Measurements from ENCODE around the gene PDE7B. TPM values are rescaled to one million over a fixed set of nuclear protein-coding genes. Genes with fewer than 3 reads are reported as not detected.

Gene PDE7B
- total RNA-seq, 1 donor from 2014 or later: 3.9 TPM

GRCh38 chr6:135921188-135921587 is 69.7 kb downstream of the PDE7B start:
- no peak for DNase-seq (ENCODE audit: extremely low spot score, unreplicated experiment)
- no peak overlapping the region for H3K4me3 Mint-ChIP-seq (ENCODE audit: unreplicated experiment)
- peaks cover 33% of the 10 kb centered on the region for H3K4me1 Mint-ChIP-seq (ENCODE audit: unreplicated experiment)
- no peaks in the 10 kb centered on the region for H3K27me3 Mint-ChIP-seq (ENCODE audit: unreplicated experiment)
- no peaks in the 10 kb centered on the region for H3K9me3 Mint-ChIP-seq (ENCODE audit: unreplicated experiment)
- no peak for TF ChIP-seq CTCF (IDR thresholded peaks at IDR 0.05)
- no peaks in the 10 kb centered on the region for H3K36me3 Mint-ChIP-seq (ENCODE audit: unreplicated experiment)
- H3K27ac Mint-ChIP-seq (ENCODE audit: unreplicated experiment): peak overlapping the region; percentile 44

- H3K9me3 Mint-ChIP-seq (ENCODE audit: unreplicated experiment): no peaks in the 10 kb centered on the region
- H3K4me1 Mint-ChIP-seq (ENCODE audit: unreplicated experiment): peaks cover 33% of the 10 kb centered on the region
- H3K4me3 Mint-ChIP-seq (ENCODE audit: unreplicated experiment): no peak overlapping the region
- H3K27me3 Mint-ChIP-seq (ENCODE audit: unreplicated experiment): no peaks in the 10 kb centered on the region
- no peak for DNase-seq (ENCODE audit: extremely low spot score, unreplicated experiment)
- no peak for TF ChIP-seq CTCF (IDR thresholded peaks at IDR 0.05)
- H3K36me3 Mint-ChIP-seq (ENCODE audit: unreplicated experiment): no peaks in the 10 kb centered on the region
- H3K27ac Mint-ChIP-seq (ENCODE audit: unreplicated experiment): peak overlapping the region; percentile 55
These were observed 70.7 kb downstream of the PDE7B start for GRCh38 chr6:135922174-135922573.

GRCh38 chr6:135922746-135923145 is 71.2 kb downstream of the PDE7B start:
- no peak overlapping the region for H3K4me3 Mint-ChIP-seq (ENCODE audit: unreplicated experiment)
- H3K27ac Mint-ChIP-seq (ENCODE audit: unreplicated experiment): peak overlapping the region; percentile 62
- no peaks in the 10 kb centered on the region for H3K27me3 Mint-ChIP-seq (ENCODE audit: unreplicated experiment)
- no peaks in the 10 kb centered on the region for H3K9me3 Mint-ChIP-seq (ENCODE audit: unreplicated experiment)
- no peaks in the 10 kb centered on the region for H3K36me3 Mint-ChIP-seq (ENCODE audit: unreplicated experiment)
- no peak for DNase-seq (ENCODE audit: extremely low spot score, unreplicated experiment)
- peaks cover 35% of the 10 kb centered on the region for H3K4me1 Mint-ChIP-seq (ENCODE audit: unreplicated experiment)
- no peak for TF ChIP-seq CTCF (IDR thresholded peaks at IDR 0.05)

- no peak for TF ChIP-seq CTCF (IDR thresholded peaks at IDR 0.05)
- H3K27ac Mint-ChIP-seq (ENCODE audit: unreplicated experiment): no peak overlapping the region
- H3K4me3 Mint-ChIP-seq (ENCODE audit: unreplicated experiment): no peak overlapping the region
- DNase-seq (ENCODE audit: extremely low spot score, unreplicated experiment): no peak
- H3K27me3 Mint-ChIP-seq (ENCODE audit: unreplicated experiment): no peaks in the 10 kb centered on the region
- H3K4me1 Mint-ChIP-seq (ENCODE audit: unreplicated experiment): peaks cover 34% of the 10 kb centered on the region
- H3K9me3 Mint-ChIP-seq (ENCODE audit: unreplicated experiment): no peaks in the 10 kb centered on the region
- peaks cover 2% of the 10 kb centered on the region for H3K36me3 Mint-ChIP-seq (ENCODE audit: unreplicated experiment)
These were observed 81.2 kb downstream of the PDE7B start for GRCh38 chr6:135932651-135933050.

- no peak for TF ChIP-seq CTCF (IDR thresholded peaks at IDR 0.05)
- no peak overlapping the region for H3K4me3 Mint-ChIP-seq (ENCODE audit: unreplicated experiment)
- H3K27me3 Mint-ChIP-seq (ENCODE audit: unreplicated experiment): no peaks in the 10 kb centered on the region
- H3K4me1 Mint-ChIP-seq (ENCODE audit: unreplicated experiment): peaks cover 35% of the 10 kb centered on the region
- no peaks in the 10 kb centered on the region for H3K9me3 Mint-ChIP-seq (ENCODE audit: unreplicated experiment)
- no peaks in the 10 kb centered on the region for H3K36me3 Mint-ChIP-seq (ENCODE audit: unreplicated experiment)
- no peak for DNase-seq (ENCODE audit: extremely low spot score, unreplicated experiment)
- peak overlapping the region; percentile 76 for H3K27ac Mint-ChIP-seq (ENCODE audit: unreplicated experiment)
These were observed 84.6 kb downstream of the PDE7B start for GRCh38 chr6:135935941-135936601.

All from osteocyte (in vitro differentiated cells).